Loucy (cell line): Measurements from ENCODE around the gene MMAB.

Source experiments
- CTCF ChIP-seq: fragments of 200-600 bp; sonication (generic); conservative IDR thresholded peaks from 2 replicates; pipeline ENCODE4 v1.5.1; 2014; ENCODE audit warnings: mild to moderate bottlenecking, antibody characterized with exemption, low read length
- EZH2phosphoT487 ChIP-seq: fragments of 200-600 bp; IDR thresholded peaks from 2 replicates; pipeline ENCODE4 v1.6.1; 2018; ENCODE audit warnings: antibody characterized with exemption, mild to moderate bottlenecking, moderate library complexity, borderline replicate concordance

DNA sequence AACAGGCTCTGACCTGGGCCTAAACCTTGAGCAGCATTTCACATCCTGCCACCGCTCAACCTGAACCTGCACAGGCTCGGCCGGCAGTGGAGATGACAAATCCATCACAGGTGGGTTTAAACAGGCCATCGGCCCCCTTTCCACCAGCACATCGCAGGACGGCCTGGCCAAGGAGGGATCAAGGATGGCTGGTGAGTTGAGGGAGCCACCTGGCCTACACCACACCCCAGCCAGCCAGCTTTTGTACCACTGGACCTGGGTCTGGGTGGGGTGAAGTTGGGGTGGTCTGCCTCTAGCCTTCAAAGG lies 14.2 kb downstream of the MMAB start:
- no peak for TF ChIP-seq CTCF
- TF ChIP-seq EZH2phosphoT487 = no peak
